Chondrocyte (in vitro differentiated cells): ENCODE measurements around the gene GPX7. TPM values are rescaled to one million over a fixed set of nuclear protein-coding genes. Genes with fewer than 3 reads are reported as not detected.

ENCODE experiments used
- DNase-seq: peaks from one replicate; pipeline ENCODE4 v3.0.0; 2021; ENCODE audit warnings: mixed read lengths, low spot score
- H3K27ac Mint-ChIP-seq: one replicate; pipeline ENCODE4 v1.8.0; 2021; ENCODE audit warnings: mild to moderate bottlenecking, moderate library complexity, mixed read lengths; ENCODE audit not compliant: unreplicated experiment
- H3K27me3 Mint-ChIP-seq: 2 replicates; pipeline ENCODE4 v1.8.0; 2021; ENCODE audit warnings: low read depth, mixed read lengths
- H3K36me3 Mint-ChIP-seq: 2 replicates; pipeline ENCODE4 v1.8.0; 2021; ENCODE audit warnings: low read depth, mixed read lengths
- H3K4me1 Mint-ChIP-seq: 2 replicates; pipeline ENCODE4 v1.8.0; 2021; ENCODE audit warnings: low read depth, mild to moderate bottlenecking, mixed read lengths
- H3K4me3 Mint-ChIP-seq: one replicate; pipeline ENCODE4 v1.8.0; 2021; ENCODE audit warnings: mild to moderate bottlenecking, moderate library complexity, mixed read lengths; ENCODE audit not compliant: unreplicated experiment
- H3K9me3 Mint-ChIP-seq: 2 replicates; pipeline ENCODE4 v1.8.0; 2021; ENCODE audit warnings: low read depth, mixed read lengths
- total RNA-seq: library from RNA; stranded (reverse); gene quantifications from 3 replicates; pipeline ENCODE4 v1.2.1, GENCODE V29; 2021
- TF ChIP-seq, protein P1 (sequence below): fragments of 200-600 bp; sonication (generic); IDR thresholded peaks from 2 replicates; pipeline ENCODE4 v1.5.0; 2021; ENCODE audit warnings: antibody characterized with exemption, mild to moderate bottlenecking, moderate library complexity

Gene GPX7
- total RNA-seq, 1 donor from 2014 or later = 83.8 TPM

DNA sequence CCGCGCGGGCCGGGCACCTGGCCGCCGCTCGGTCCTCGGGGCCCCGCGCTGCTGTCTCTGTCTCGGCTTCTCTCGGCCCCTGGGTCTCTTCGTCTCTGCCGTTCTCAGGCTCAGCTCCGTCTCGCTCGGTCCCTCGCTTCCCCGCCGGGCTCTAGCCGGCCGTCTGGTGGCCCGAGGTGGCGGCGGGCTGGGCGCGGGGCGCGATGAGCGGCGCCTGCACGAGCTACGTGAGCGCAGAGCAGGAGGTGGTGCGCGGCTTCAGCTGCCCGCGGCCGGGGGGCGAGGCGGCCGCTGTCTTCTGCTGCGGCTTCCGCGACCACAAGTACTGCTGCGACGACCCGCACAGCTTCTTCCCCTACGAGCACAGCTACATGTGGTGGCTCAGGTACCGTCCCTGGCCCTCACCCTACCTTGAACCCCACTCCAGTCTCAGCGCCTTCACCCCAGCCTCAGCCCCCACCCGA lies 31.2 kb downstream of the GPX7 start:
- TF ChIP-seq, protein P1, sequence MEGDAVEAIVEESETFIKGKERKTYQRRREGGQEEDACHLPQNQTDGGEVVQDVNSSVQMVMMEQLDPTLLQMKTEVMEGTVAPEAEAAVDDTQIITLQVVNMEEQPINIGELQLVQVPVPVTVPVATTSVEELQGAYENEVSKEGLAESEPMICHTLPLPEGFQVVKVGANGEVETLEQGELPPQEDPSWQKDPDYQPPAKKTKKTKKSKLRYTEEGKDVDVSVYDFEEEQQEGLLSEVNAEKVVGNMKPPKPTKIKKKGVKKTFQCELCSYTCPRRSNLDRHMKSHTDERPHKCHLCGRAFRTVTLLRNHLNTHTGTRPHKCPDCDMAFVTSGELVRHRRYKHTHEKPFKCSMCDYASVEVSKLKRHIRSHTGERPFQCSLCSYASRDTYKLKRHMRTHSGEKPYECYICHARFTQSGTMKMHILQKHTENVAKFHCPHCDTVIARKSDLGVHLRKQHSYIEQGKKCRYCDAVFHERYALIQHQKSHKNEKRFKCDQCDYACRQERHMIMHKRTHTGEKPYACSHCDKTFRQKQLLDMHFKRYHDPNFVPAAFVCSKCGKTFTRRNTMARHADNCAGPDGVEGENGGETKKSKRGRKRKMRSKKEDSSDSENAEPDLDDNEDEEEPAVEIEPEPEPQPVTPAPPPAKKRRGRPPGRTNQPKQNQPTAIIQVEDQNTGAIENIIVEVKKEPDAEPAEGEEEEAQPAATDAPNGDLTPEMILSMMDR = peak; percentile 14
- peaks cover 19% of the 10 kb centered on the region for H3K27me3 Mint-ChIP-seq
- H3K4me3 Mint-ChIP-seq = peak overlapping the region; percentile 71
- peaks cover 13% of the 10 kb centered on the region for H3K4me1 Mint-ChIP-seq
- H3K36me3 Mint-ChIP-seq = no peaks in the 10 kb centered on the region
- H3K9me3 Mint-ChIP-seq = no peaks in the 10 kb centered on the region
- DNase-seq = no peak
- H3K27ac Mint-ChIP-seq = no peak overlapping the region

DNA sequence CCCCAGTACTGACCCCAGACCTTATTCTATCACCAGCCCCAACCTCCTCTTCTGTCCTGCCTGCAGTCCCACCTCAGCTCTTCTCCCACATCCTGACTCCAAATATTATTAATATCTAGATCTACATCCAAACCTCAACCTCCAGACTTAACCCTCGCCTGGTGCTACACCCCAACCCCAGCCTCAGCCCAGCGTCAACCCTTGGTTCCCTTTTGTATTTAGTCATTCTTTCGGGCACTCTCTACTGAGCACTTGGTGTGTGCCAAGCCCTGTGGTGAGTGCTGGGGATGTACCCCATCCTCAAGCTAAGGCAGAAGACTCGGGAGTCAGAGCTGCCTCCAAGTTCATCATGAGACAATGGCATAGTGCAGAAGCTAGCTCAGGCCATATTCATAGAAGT lies 31.9 kb downstream of the GPX7 start:
- DNase-seq = no peak
- peaks cover 19% of the 10 kb centered on the region for H3K27me3 Mint-ChIP-seq
- peaks cover 13% of the 10 kb centered on the region for H3K4me1 Mint-ChIP-seq
- H3K36me3 Mint-ChIP-seq = no peaks in the 10 kb centered on the region
- no peaks in the 10 kb centered on the region for H3K9me3 Mint-ChIP-seq
- no peak overlapping the region for H3K27ac Mint-ChIP-seq
- H3K4me3 Mint-ChIP-seq = no peak overlapping the region
- TF ChIP-seq, protein P1 = no peak

DNA sequence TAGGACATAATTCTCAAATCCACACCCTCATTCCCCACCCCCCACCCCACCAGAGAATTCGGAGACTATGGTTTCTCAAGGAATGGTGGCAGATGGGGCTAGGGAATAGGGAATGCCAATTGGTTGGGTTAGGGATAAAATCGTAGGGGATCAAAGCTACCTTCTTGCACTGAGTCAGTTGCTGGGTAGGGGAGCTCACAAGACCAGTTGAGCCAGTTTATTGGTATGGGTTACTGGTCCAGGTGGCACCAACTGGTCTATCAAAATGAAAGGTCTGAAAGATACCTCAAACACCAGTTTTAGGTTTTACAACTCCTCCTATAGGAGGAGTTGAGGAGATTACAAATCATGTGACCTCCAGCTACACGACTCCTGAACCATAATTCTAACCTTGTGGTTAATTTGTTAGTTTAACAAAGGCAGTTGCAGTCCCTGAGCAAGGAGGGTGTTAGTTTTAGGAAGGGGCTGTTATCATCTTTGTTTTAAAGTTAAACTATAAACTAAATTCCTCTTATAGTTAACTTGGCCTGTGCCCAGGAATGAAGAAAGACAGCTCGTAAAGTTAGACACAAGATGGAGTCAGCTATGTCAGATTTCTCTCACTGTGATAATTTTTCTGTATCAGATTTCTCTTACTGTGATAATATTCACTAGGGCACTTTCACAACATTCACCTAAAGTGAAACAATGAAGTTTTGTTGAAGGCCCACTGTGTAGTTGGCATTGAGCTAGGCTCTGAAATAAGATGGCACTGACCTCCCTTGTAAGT lies 33.3 kb downstream of the GPX7 start:
- no peak overlapping the region for H3K27ac Mint-ChIP-seq
- peaks cover 13% of the 10 kb centered on the region for H3K4me1 Mint-ChIP-seq
- H3K9me3 Mint-ChIP-seq = no peaks in the 10 kb centered on the region
- no peak overlapping the region for H3K4me3 Mint-ChIP-seq
- DNase-seq = no peak
- peaks cover 18% of the 10 kb centered on the region for H3K27me3 Mint-ChIP-seq
- TF ChIP-seq, protein P1 = no peak
- peaks cover 1% of the 10 kb centered on the region for H3K36me3 Mint-ChIP-seq

DNA sequence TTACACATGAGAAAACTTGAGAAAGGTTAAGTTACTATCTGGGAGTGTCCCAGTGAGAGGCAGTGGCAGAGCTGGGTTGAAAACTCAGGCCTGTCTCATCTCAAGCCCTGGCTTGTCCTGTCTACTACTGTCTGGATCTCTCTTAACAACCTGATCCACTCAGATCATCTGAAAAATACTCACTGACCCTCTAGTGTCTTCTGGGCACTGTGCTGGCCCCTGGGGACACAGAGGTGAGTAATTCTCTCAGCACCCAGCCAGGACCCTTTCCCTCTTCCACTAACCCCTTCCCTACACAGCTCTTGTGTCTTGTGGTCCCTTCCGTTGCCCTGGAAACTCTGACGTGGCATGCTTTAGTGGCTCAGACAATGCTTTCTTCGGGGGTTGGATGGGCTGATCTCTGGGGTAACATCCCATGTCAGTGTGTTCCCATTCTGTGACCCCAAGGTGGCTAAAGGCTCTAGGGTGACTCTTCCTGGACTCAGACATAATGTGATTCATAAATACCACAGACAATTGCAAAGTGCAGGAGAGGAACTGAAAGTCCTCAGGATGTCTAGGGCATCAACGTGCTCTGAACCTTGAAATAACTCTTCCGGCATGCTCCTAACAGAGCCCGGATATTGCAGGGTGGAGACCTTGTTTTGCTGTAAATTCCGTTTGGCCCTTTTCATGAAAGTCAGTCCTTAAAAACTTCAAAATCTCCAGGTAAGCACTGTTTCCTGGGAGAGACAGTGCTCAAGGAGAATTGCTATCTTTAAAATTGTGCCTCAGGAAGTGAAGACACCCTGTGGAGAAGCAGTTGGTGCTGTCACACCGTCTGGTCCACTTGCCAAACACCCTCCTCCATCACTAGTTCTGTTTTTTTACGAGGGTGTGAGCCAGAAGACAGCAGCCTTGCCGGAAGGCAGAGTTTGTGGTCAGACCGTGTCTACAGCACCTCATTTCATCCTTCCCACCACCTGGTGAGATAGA lies 34.8 kb downstream of the GPX7 start:
- Mint-ChIP-seq H3K4me1 (peaks cover 13% of the 10 kb centered on the region), H3K4me3 (no peak overlapping the region), H3K27ac (no peak overlapping the region), H3K9me3 (no peaks in the 10 kb centered on the region), H3K36me3 (peaks cover 1% of the 10 kb centered on the region), H3K27me3 (peaks cover 15% of the 10 kb centered on the region)
- DNase-seq = no peak
- TF ChIP-seq, protein P1 = no peak

DNA sequence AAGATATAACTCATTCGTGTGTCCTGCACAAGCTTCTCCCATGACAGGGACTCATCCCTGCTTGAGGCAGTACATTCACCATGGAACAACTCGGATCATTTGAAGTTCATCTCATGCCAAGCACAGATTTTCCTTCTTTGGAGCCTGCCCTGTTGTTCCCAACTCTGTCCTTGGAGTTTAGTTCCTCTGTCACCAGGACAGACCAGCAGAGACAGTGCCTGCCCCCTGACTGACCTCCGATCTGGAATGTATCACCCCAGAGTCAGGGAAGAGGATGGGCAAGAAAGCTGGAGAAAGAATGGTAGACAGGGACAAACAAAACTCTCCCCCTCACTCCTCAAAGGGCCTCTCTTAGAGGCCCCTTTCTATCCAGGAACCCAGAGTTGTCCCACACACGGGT lies 35.8 kb downstream of the GPX7 start:
- H3K36me3 Mint-ChIP-seq = peaks cover 1% of the 10 kb centered on the region
- H3K27me3 Mint-ChIP-seq = peaks cover 9% of the 10 kb centered on the region
- no peak overlapping the region for H3K4me3 Mint-ChIP-seq
- DNase-seq = no peak
- TF ChIP-seq, protein P1 = no peak
- no peak overlapping the region for H3K27ac Mint-ChIP-seq
- no peaks in the 10 kb centered on the region for H3K9me3 Mint-ChIP-seq
- H3K4me1 Mint-ChIP-seq = peaks cover 13% of the 10 kb centered on the region
